BLaER1 treated with 17β-estradiol and CSF1 and Interleukin-3, amounts not matched to agents 10 nM and 100 nM (cell line): ENCODE measurements around the gene BCR.

ENCODE experiments used
- H3K27ac ChIP-seq, 11 experiments: shearing (Covaris generic); formaldehyde crosslinking; 2 replicates each; pipeline ENCODE4 v1.8.1; 2022
- H3K27me3 ChIP-seq, 11 experiments: shearing (Covaris generic); formaldehyde crosslinking; 2 replicates each; pipeline ENCODE4 v1.8.1; 2022
- H3K36me3 ChIP-seq, 11 experiments: shearing (Covaris generic); formaldehyde crosslinking; 2 replicates each; pipeline ENCODE4 v1.8.1; 2022
- H3K4me1 ChIP-seq, 10 experiments: shearing (Covaris generic); formaldehyde crosslinking; 2 replicates each; pipeline ENCODE4 v1.8.1; 2022
- H3K4me2 ChIP-seq, 11 experiments: shearing (Covaris generic); formaldehyde crosslinking; 2 replicates each; pipeline ENCODE4 v1.8.1; 2022
- H3K4me3 ChIP-seq, 10 experiments: shearing (Covaris generic); formaldehyde crosslinking; 2 replicates each; pipeline ENCODE4 v1.8.1; 2022
- H3K9ac ChIP-seq, 11 experiments: shearing (Covaris generic); formaldehyde crosslinking; 2 replicates each; pipeline ENCODE4 v1.8.1; 2022
- H3K9me3 ChIP-seq, 11 experiments: shearing (Covaris generic); formaldehyde crosslinking; replicated peaks in 1 of 11; 2 replicates each; pipeline ENCODE4 v1.8.1; 2022
- H4K20me1 ChIP-seq, 11 experiments: shearing (Covaris generic); formaldehyde crosslinking; 2 replicates each; pipeline ENCODE4 v1.8.1; 2022
- Cebpa-rat ChIP-seq, 11 experiments: shearing (Covaris generic); IDR thresholded peaks; 2 replicates each; pipeline ENCODE4 v1.8.1; 2022

Gene BCR

GRCh38 chr22:23289851-23290724, 109.8 kb downstream of the BCR start:
- no peak overlapping the region for H3K27ac ChIP-seq
- no peak overlapping the region for H3K9ac ChIP-seq
- H3K36me3 ChIP-seq = peaks cover 79 to 100% (median 100%) of the 10 kb centered on the region in 11 experiments

GRCh38 chr22:23291806-23292452, 111.6 kb downstream of the BCR start:
- TF ChIP-seq Cebpa-rat (IDR thresholded peaks at IDR 0.05) = no peak
- Histone ChIP-seq H4K20me1 (peaks cover 0 to 60% (median 21%) of the 10 kb centered on the region in 11 experiments; a peak in 11 of 22 replicates), H3K4me2 (no peak overlapping the region), H3K9me3 (no peaks in the 10 kb centered on the region), H3K27me3 (no peaks in the 10 kb centered on the region), H3K4me1 (peaks cover 0 to 16% (median 11%) of the 10 kb centered on the region in 10 experiments; a peak in 18 of 20 replicates), H3K9ac (0 out of 22 replicates have a peak overlapping the region, but pooled peaks of 1 of the 11 experiments have one; percentile 18), H3K27ac (no peak overlapping the region), H3K36me3 (peaks cover 78 to 100% (median 98%) of the 10 kb centered on the region in 11 experiments), H3K4me3 (no peak overlapping the region)

More at GRCh38 chr22:23289851-23290724, 109.8 kb downstream of the BCR start:
- Histone ChIP-seq H3K4me2 (no peak overlapping the region), H3K4me1 (peaks cover 0 to 7% (median 0%) of the 10 kb centered on the region in 10 experiments; a peak in 6 of 20 replicates), H3K9me3 (no peaks in the 10 kb centered on the region), H4K20me1 (peaks cover 0 to 67% (median 21%) of the 10 kb centered on the region in 11 experiments; a peak in 11 of 22 replicates), H3K4me3 (no peak overlapping the region), H3K27me3 (no peaks in the 10 kb centered on the region)
- peak in 4 of 11 experiments; percentile 13 to 64 (median 41); a peak in 3 of 22 replicates for TF ChIP-seq Cebpa-rat (IDR thresholded peaks at IDR 0.05)

GRCh38 chr22:23292453-23293350, 112.4 kb downstream of the BCR start:
- Histone ChIP-seq H3K9me3 (no peaks in the 10 kb centered on the region), H3K9ac (0 out of 22 replicates have a peak overlapping the region, but pooled peaks of 1 of the 11 experiments have one; percentile 18), H3K4me2 (no peak overlapping the region), H4K20me1 (peaks cover 0 to 52% (median 22%) of the 10 kb centered on the region in 11 experiments; a peak in 11 of 22 replicates), H3K36me3 (peaks cover 70 to 100% (median 98%) of the 10 kb centered on the region in 11 experiments), H3K4me1 (peaks cover 0 to 16% (median 11%) of the 10 kb centered on the region in 10 experiments; a peak in 18 of 20 replicates), H3K4me3 (no peak overlapping the region), H3K27me3 (no peaks in the 10 kb centered on the region), H3K27ac (no peak overlapping the region)
- no peak for TF ChIP-seq Cebpa-rat (IDR thresholded peaks at IDR 0.05)

- Histone ChIP-seq H4K20me1 (peaks cover 0 to 49% (median 22%) of the 10 kb centered on the region in 11 experiments; a peak in 11 of 22 replicates), H3K9ac (no peak overlapping the region), H3K27ac (no peak overlapping the region), H3K4me1 (peaks cover 0 to 16% (median 11%) of the 10 kb centered on the region in 10 experiments; a peak in 18 of 20 replicates), H3K27me3 (no peaks in the 10 kb centered on the region), H3K9me3 (no peaks in the 10 kb centered on the region), H3K36me3 (peaks cover 62 to 100% (median 98%) of the 10 kb centered on the region in 11 experiments), H3K4me3 (no peak overlapping the region), H3K4me2 (no peak overlapping the region)
- TF ChIP-seq Cebpa-rat (IDR thresholded peaks at IDR 0.05) = no peak
Observed at GRCh38 chr22:23293720-23294119, 113.4 kb downstream of the BCR start.

GRCh38 chr22:23294221-23294620, 113.9 kb downstream of the BCR start:
- no peak overlapping the region for H3K4me2 ChIP-seq
- peaks cover 57 to 100% (median 96%) of the 10 kb centered on the region in 11 experiments for H3K36me3 ChIP-seq
- H3K27ac ChIP-seq = no peak overlapping the region
- no peak overlapping the region for H3K4me3 ChIP-seq
- H4K20me1 ChIP-seq = peaks cover 0 to 44% (median 22%) of the 10 kb centered on the region in 11 experiments; a peak in 11 of 22 replicates
- no peak overlapping the region for H3K9ac ChIP-seq
- H3K9me3 ChIP-seq = no peaks in the 10 kb centered on the region
- no peak for TF ChIP-seq Cebpa-rat (IDR thresholded peaks at IDR 0.05)
- H3K4me1 ChIP-seq = peaks cover 0 to 16% (median 11%) of the 10 kb centered on the region in 10 experiments; a peak in 18 of 20 replicates
- no peaks in the 10 kb centered on the region for H3K27me3 ChIP-seq

- Histone ChIP-seq H3K27me3 (no peaks in the 10 kb centered on the region), H3K9me3 (no peaks in the 10 kb centered on the region), H3K4me3 (no peak overlapping the region), H3K36me3 (peaks cover 26 to 100% (median 88%) of the 10 kb centered on the region in 11 experiments), H3K9ac (no peak overlapping the region), H3K4me2 (no peak overlapping the region), H3K4me1 (peaks cover 7 to 33% (median 24%) of the 10 kb centered on the region in 10 experiments), H3K27ac (no peak overlapping the region), H4K20me1 (peaks cover 0 to 50% (median 13%) of the 10 kb centered on the region in 11 experiments; a peak in 9 of 22 replicates)
- no peak for TF ChIP-seq Cebpa-rat (IDR thresholded peaks at IDR 0.05)
Observed at GRCh38 chr22:23300476-23300875, 120.2 kb downstream of the BCR start.

- H3K9me3 ChIP-seq = no peaks in the 10 kb centered on the region
- H3K36me3 ChIP-seq = peaks cover 22 to 100% (median 85%) of the 10 kb centered on the region in 11 experiments
- no peak overlapping the region for H3K27ac ChIP-seq
- peaks cover 13 to 36% (median 29%) of the 10 kb centered on the region in 10 experiments for H3K4me1 ChIP-seq
- 0 out of 22 replicates have a peak overlapping the region, but pooled peaks of 1 of the 11 experiments have one; percentile 40 for H3K4me2 ChIP-seq
- H3K27me3 ChIP-seq = no peaks in the 10 kb centered on the region
- TF ChIP-seq Cebpa-rat (IDR thresholded peaks at IDR 0.05) = no peak
- H3K4me3 ChIP-seq = no peak overlapping the region
- peaks cover 0 to 53% (median 14%) of the 10 kb centered on the region in 11 experiments; a peak in 12 of 22 replicates for H4K20me1 ChIP-seq
- no peak overlapping the region for H3K9ac ChIP-seq
Observed at GRCh38 chr22:23301591-23301990, 121.3 kb downstream of the BCR start.
